ENCODE measurements around the gene FOXE3.

Gene FOXE3

DNA sequence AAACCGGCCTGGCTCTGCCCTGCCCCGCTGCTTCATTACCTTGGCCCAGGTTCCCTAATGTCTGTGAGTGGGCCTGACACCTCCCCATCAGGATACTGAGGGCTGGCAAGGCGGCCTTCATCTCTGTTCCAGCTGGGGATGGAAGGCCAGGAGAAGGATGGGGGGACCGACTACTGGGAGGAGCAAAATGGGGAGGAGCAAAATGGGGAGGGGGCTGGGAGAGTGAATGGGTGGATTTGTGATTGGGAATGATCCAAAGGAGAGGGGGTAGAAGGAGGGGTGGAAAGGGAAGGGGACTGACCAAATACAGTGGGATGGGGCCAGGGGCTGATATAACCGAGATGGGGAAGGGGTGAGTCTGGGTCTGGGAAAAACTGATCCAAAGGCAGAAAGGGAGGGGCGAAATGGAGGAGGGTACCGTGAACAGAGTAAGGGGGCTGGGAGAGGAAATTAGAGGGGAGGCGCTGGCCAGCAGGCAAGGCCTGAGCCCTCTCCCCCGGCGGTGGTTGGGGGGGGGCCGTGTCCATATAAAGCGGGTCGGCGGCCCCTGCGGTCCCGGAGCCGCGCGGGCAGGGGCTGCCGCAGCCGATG, at the start of gene FOXE3:
Gene FOXE3, plus strand, starts transcription at position 558 of the 591 bp plus-strand sequence. Its CDS starts 31 bp downstream, at position 589.
- DNase-seq, result no peak

DNA sequence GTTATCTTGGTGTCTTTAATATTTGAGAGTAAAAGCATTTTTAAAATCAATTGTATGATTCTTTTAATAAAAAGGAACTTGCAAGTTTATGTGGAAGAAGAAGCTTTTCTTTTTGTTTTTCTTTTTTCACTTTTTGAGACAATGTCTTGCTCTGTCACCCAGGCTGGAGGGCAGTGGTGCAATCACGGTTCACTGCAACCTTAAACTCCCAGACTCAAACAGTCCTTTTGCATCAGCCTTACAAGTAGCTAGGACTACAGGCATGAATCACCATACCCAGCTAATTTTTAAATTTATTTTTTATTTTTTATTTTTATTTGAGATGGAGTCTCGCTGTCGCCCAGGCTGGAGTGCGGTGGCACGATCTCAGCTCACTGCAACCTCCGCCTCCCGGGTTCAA, 48.4 kb upstream of the FOXE3 start:
- DNase-seq, result no peak

DNA sequence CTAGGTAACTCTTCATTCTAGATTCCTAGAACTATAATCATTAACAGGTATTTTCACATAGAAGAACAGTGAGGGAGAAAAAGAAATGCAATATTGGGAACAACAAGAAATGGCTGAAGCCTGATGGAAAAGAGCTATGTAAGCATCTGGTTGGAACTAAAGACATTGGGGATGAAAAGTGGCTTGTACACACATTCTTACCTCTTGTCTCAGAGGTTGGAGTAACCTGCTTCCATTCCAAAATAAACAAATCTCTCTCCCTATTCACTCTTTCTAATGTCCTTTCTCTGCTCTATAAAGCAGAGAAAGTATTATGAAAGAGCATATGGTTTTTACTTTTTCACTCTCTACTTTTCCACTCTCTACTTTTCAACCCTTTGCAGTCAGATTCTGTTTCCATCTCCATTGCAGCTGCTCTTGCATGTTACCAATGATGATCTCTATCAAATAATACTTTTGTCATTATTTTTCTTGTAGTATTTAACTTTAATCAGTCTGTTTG, 45.0 kb upstream of the FOXE3 start:
- no peak for DNase-seq

DNA sequence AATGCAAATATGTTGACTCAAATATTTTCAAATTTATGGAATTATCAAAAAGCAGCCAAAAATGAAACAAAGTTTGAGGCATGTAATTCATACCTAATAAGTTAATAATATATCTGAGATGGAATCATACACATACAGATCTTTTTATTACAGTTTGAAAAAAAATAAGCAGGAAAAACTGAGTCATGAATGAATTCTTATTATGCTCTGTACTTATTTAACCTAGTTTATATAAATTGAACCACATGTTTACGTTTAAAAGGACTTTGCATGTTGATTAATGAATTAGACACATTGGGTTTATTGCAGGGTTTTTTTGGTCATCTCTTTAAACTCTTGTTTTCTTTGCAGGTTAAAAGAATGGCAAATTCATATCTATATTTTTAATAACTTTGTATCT, 41.6 kb upstream of the FOXE3 start:
- no peak for DNase-seq

DNA sequence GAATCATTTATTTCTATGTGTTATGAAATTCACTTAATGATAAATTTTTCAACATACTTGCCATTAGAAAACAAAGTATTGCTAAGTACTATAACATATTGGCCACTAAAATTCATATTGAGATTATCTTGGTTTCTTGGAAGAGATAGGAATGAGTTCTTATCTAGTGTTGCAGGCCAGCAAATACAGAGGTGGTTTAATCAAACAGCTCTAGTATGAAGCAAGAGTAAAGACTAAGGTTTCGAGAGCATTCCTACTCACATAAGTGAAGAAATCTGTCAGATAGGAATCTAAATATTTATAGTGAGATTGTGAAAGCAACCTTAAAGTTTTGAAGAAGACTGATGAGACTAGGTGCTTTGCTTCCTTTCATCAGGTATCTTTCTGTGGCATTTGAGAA, 37.9 kb upstream of the FOXE3 start:
- no peak for DNase-seq

DNA sequence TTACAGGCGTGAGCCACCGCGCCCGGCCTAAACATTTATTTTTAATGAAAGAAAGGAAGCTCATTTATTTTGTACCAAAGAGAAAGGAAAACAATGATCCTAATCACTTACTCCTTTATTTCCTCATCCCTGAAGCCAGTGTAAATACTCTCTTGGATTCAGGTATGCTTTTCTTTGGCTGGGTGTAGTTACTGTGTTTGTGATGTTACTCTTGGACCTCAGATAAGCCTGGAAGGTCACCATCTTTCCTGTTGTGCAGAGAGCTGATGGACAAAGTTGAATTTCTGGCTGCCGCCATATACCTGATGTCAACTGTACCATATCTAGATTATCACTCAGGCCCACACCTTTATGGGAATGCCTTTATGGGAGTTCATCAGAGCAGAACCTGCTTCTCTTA, 35.4 kb upstream of the FOXE3 start:
- DNase-seq, result no peak

DNA sequence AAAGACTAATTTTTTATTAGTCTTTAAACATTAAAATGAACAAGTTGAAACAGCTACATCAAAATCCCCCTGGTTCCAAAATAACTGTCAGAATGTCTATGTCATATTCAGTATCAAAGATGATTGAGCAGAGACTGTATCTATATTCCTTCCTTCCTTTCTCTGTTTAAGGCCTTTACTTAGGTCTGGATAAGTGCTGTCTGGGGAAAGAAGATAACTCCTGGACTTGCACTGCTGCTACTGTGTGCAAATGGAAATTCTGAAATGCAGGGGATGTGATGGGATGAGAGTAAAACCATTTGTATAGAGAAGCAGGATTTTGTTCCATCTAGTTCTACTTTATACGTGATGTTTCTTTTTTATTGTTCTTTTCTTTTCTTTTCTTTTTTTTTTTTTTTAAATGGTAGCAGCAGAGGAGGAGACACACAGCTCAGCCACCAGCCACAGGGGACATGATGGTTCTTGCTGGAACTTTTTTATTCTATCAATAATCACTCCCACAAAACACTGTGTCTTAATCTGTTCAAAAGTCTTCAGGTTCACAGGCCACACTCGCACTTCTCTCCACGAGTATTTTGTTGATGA, 33.6 kb upstream of the FOXE3 start:
- DNase-seq, result no peak

DNA sequence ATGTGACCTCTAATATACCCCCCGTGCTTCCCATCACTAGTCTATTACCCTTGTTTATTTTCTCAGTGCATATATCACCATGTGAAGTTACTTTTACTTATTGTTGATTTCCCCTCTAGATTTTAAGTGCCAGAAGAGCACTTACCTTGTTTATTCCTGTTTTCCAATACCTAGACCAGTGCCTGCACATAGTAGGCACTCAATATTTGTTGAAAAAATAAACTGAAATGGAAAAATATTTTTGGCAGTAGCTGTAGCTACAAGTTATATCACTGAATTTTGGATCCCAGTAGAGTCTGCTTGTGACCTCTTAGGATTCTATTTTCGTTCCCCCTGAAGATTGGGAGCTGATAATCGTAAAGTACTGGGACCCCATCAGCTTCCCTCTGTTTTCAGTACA, 32.0 kb upstream of the FOXE3 start:
- no peak for DNase-seq

DNA sequence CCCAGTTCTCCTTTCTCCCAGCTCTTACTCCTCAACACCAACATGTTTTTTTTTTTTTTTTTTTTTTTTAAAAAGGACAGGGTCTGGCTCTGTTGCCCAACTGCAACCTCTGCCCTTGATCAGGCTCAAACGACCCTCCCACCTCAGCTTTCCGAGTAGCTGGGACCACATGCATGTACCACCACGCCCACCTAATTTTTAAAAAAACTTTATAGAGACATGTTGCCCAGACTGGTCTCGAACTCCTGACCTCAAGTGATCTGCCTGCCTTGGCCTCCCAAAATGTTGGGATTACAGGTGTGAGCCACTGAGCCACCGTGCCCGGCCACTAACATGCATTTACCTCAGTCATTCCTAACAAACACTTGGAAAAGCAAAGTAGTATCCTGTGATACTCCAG, 31.1 kb upstream of the FOXE3 start:
- no peak for DNase-seq

DNA sequence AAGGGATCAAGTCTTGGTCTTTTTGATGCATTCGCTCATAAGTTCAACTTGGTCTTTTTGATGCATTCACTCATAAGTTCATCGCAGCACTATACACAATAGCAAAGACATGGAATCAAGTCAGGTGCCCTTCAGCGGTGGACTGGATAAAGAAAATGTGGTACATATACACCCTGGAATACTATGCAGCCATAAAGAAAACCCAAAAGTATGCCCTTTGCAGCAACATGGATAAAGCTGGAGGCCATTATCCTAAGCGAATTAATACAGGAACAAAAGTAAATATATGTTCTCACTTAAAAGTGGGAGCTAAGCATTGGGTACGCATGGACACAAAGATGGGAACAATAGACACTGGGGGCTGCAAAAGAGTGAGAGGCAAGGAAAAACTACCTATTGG, 29.8 kb upstream of the FOXE3 start:
- DNase-seq, result no peak

DNA sequence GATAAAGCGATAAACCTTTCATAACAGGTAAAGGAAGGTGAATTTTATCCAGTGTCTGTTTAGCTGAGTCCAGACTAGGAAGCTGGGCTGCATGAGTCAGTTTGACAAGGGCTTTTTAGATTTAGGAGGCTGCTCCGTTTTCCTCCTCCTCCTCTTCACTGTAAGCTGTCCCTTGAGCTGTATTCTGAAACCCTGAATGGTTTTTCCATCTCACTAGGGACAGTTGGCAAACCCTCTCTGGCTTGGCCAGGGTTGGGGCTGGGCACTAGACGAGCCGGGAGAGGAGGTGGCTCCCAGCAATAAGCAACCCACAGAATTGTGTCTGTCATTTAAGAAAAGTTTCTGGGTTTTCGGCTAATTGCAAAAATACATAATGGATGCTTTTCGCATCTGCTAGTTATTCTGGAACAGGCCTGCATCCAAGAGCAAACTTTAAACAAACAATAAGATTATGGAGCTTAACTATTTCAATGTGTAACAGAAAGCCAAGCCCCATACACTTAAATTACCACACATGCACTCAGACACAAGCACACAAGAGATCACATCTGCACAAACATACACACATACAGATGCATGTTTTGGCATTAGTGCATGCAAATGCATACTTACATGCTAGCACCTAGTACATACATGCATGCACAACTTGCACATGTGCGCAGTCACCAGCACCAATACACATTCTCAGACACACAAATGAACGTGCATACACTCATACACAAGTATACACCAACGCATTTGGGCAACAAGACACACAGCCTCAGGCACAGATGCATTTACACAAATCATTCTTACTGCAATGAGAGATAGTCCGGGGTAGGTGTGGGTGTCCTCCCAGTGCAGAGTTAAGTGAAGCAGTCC, 27.8 kb upstream of the FOXE3 start:
- DNase-seq, result no peak

DNA sequence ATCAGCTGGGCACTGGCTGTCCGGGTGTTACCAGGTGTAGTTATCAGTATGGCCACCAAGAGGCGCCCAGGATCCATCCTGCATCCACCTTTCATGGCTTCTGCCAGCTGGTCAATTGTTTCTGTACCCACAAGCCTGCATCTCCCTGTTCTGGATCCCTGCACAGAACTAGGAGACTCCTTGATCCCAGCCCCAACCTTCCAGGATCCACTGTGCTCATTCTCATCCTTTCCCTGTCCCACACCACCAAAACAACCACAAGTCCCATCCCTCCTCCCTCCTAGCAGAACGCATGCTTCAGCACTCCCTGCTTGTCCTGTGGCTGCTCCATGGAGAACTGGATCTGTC, 27.2 kb upstream of the FOXE3 start:
- peak; percentile 75 for DNase-seq

DNA sequence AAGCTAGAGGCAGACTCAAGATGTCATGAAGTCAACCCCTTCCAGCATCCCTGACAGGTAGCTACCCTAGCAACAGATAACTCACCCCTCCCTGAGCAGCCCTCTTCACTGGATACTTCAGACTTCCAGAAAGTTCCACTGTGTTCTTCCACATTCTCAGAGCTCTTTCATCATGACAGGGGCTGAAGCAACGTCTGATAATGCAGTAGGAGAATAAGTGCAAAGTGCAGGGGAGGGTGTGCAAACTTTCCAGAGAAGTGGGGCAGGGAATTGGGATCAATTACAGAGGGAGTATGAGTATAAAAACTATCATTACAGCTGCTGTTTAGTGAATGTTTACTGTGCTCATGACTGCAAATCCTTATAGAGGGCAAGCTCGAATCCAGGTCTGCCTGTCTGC, 26.4 kb upstream of the FOXE3 start:
- no peak for DNase-seq

DNA sequence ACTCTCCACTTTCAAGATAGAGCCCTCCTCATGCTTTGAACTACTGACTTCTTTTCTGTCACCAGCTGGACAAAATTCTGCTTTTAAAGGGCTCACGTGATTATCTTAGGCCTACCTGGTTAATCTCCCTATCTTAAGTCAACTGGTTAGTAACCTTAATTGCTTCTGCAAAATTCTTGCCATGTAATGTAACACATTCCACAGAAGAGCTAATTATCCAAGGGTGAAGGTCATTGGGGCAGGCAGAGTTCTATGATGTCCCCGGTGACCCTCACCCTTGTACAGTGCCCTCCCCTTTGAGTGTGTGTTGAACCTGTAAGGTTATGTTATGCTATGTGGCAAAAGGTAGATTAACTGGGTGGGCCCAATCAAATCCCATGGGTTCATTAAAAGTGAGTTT, 25.2 kb upstream of the FOXE3 start:
- no peak for DNase-seq

DNA sequence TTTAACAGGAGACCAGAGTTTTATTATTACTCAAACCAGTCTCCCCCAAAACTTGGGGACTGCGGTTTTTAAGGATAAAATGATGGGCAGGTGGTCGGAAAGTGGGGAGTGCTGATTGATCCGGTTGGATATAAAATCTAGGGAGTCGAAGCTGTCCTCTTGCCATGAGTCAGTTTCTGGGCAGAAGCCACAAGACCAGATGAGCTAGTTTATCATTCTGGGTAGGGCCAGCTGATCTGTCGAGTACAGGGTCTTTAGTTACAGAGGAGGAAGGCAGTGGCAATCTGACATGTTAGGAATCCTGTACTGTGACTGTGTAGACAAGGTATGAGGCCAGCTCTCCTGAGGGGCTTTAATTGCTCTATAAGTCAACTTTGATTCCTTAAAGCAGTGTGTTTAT, 22.9 kb upstream of the FOXE3 start:
- DNase-seq, result no peak

DNA sequence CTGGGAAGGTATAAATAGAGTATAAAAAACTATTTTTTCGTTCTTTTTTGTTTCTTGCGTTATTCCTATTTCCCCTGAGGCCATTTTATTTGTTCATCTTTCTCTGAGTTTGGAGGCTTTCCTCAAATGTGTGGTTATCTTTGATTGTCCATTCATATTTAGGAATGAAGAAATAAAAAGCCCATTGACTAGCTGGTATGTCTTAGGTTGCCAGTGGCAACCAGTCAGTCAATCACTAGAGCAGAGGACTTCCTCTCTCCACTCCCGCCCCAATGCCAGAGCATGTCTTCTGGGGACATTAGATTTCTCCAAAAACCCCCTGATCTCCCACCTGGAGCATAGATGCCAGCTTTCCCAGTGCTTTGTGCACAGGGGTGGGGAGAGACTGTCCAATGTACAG, 20.7 kb upstream of the FOXE3 start:
- no peak for DNase-seq

DNA sequence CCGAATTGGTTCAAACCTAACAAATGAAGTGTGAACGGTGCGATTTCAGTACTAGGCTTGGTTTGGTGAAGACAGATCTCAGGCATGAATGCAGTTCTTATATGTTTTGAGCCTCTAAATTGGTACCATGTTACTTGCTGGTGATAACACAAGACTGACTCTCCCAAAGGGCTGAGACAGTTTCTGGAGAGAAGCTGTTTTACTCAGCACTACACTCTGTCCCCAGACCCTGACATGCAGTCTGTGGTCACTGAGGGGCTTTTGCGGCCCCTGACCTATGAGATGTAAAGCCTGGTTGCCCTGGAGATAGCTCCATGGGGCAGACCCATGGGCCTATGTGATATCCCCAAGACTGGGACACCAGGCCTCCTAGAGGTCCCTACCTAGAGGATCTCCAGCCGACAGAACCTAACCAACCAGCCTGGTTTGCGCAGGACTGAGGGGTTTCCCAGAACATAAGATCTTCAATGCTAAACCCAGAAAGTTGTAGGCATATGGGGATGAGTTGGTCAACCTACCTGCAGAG, 19.4 kb upstream of the FOXE3 start:
- no peak for DNase-seq

DNA sequence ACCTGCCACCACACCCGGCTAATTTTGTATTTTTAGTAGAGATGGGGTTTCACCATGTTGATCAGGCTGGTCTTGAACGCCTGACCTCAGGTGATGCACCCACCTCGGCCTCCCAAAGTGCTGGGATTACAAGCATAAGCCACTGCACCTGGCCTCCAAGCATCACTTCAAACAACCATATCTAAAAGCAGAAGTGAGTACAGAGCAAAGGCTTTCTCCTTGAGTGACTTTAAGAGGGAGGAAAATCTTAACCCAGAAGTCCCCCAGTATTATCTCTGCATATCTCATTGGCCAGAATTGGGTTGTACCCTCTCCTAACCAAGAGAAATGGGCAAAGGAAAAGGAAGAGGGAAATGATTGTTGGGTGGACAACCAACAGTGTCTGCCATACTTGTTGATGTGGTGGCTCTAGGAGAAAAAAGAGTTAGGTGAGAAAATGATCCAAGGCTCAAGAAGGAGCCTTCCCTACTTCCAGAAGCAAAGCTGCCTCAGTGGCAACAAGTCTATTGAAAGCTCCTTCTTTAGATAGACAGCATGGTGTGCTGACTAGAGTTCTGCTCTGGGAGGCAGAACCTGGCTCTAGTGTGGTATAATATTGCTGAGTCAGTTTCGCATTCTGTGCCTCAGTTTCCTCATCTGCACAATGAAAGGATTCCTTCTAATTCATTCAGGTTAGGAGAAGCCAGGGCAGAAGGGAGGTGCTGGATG, 16.8 kb upstream of the FOXE3 start:
- no peak for DNase-seq

DNA sequence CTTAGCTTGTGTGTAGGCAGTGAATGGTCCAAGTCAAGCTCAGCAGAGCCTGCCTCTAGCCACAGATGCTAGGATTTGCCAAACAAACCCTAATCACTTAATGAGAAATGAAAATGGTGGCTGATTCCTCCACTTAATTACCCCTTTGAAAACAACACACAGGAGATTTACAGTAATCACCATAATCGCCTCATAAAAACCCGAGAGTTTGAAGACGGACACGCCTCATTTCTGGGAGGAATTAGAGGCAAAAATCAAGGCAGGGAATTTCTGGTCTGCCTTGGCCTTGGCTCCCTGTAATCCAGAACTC, 16.3 kb upstream of the FOXE3 start:
- DNase-seq, result no peak

DNA sequence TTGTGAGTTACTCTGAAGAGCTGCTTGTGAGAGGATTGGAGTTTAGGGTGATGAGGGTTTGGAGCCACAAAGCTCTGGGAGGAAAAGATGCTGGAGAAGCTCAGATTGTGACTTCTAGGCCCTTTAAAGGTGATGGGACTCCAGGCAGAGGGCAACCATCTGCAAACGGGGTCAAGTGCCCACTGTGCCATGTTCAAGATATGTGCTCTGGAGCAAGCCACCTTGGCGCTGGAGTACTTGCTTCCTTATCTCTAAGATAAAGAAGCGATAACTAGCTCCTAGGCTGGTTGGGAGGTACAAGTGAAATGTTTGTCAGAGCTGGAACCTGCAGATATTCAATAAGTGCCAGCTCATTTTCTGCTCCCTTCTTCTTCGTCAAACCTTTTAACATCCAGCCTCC, 14.3 kb upstream of the FOXE3 start:
- DNase-seq, result no peak

DNA sequence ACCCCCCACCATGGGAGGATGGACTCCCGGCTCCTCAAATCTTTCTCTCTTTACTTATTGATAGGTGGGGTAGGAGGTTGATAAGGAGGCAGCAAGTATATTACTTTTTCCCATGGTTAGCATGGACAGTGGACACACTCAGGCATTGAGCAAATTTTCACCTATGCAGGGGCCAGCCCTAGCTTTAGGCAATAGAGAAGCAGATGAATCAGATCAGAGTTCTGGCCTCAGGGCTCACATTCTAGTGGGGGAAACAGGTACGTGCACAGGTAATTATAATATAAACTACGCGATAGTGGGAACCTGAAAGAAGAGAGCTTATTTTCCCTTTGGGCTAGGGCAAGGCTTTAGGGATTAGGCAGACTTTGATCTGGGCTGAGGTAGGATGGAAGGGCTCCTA, 13.5 kb upstream of the FOXE3 start:
- no peak for DNase-seq

DNA sequence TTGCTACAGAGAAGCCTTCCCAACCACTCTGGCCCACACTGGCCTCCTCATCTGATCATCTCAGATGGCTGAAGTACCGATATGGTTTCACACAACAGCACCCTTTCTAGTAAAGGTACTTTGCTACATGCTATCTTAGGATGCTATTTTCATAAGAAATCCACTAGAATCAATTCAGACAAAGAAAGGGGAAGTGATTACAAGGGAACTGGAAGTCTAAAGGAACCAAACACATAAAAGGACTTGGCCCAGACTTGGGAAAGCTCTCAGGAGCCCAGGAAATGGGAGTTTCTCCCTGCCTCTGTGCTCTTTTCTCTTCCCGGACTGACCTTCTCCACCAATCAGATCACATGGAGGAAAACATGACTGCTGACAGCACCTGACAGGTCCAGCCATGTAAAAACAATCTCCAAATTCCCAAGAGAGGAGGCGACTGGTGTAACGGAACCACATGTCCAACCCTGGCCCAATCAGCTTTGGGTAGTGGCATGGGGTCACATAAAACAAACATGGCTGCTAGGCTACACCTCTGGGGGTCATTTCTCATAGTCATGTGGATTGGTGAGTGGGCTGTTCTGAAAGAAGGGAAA, 12.7 kb upstream of the FOXE3 start:
- DNase-seq, result no peak

DNA sequence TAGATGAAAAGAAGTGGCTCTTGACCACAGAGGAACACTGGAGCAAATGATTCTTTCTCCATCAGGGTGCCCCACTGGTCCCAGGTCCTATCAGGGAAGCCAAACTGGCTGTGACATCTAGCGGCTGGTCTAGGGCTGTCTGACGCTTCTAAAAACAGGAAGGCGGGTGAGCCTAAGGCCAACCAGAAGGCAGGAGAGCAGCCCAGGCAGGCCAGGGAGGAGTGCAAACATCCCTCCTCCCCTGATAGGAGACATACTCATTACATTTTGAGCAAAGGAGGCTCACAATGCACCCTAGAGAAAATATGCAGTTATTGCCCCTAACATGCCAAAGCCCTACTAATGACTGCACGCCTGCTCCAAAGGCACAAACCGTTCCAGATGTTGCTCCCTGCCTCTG, 10.4 kb upstream of the FOXE3 start:
- DNase-seq, result no peak

Data from EL (cell line).